NCI-H1930 (cell line): ENCODE data around the gene POLR3E.

Experiments used
- DNase-seq, 2 experiments: peaks; one replicate each; lab custom pipeline; 2025; lab: John Stamatoyannopoulos, UW

POLR3E gene

DNA sequence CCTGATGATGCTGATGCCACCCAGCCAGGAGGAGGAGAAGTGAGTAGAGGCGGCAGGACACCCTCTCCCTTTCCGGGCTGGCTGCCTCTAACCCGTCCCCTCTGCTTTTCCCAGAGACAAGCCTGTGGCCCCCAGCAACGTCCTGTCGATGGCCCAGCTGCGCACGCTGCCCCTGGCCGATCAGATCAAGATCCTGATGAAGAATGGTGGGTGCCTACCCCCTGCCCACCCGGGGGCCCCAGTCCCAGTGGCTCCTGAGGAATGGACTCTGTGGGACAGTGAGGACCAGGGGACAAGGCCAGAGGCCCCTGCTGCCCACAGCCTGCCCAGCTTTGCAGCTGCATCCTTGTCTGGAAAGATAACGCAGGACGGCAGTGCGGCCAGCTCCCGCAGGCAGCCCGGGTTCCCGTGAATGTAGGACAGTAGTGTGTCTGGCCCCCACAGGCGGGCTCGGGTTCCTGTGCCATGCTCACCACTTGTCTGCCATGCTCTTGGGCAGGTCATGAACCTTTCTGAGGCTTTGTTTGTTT lies 19.9 kb downstream of the POLR3E start:
- DNase-seq, result no peak

DNA sequence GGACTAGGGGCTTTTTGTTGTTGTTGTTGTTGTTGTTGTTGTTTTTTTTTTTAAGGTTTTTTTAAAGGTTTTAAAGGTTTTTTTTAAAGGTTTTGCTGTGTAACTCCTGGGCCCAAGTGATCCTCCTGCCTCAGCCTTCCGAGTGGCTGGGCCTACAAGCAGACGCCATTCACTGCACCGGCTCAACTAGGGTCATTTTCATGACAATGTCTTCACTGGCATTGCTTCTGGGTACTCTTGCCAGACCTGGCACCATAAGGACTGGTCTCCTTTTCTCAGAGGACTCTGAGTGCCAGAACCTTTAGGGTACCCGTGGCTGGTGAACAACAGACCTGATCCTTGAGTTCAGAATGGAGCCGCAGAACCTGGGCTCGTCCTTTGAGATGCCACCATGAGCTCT lies 20.4 kb downstream of the POLR3E start:
- no peak for DNase-seq

DNA sequence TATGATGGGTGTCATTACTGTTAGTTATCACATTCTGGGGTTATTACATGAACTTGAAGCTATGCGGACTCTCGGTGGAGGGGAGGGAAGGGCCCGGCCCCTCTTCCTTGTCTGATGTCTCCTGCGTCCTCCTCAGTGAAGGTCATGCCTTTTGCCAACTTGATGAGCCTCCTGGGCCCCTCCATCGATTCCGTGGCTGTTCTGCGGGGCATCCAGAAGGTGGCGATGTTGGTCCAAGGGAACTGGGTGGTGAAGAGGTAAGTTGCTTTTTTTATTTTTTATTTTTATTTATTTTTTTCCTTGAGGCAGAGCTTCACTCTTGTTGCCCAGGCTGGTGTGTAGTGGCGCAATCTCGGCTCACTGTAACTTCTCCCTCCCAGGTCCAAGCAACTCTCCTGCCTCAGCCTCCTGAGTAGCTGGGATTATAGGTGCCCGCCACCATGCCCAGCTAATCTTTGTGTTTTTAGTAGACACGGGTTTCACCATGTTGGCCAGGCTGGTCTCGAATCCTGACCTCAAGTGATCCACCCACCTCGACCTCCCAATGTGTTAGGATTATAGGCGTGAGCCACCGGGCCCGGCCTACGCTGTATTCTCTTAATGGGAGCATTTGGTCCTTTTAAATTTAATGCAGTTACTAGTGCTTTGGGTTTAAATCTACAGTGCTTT lies 21.6 kb downstream of the POLR3E start:
- DNase-seq, result no peak

DNA sequence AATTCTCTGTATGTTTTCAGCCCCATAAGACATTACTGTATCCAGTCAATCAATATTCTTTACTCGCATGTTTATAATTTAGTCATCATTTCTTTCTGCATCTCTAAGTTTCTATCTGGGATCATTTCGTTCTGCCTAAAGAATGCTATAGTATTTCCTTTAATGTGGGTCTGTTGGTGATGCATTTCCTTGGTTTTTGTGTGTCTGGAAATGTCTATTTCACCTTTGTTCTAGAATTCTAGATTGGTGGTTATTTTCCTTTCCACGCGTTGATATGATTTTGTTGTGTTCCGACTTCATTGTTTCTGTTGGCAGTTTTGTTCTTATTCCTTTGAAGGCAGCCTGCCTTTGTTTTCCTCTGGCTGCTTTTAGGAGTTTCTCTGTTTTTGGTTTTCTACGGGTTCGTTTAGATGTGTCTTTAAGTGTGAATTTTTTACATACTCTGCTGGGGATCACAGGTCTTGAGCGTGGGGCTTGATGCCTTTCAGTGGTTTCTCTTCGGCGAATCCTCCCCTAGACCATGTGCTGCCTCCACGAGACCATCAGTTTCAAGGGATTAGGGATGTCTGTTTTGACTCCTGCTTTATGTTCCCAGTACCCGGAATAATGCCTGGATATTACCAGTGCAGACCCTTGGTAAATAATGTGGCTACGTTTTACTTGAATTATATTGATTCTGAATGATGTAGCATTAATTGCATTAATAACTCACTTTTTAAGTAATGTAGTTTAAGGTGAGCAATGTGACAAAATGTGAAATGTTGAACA lies 23.5 kb downstream of the POLR3E start:
- DNase-seq, result no peak

DNA sequence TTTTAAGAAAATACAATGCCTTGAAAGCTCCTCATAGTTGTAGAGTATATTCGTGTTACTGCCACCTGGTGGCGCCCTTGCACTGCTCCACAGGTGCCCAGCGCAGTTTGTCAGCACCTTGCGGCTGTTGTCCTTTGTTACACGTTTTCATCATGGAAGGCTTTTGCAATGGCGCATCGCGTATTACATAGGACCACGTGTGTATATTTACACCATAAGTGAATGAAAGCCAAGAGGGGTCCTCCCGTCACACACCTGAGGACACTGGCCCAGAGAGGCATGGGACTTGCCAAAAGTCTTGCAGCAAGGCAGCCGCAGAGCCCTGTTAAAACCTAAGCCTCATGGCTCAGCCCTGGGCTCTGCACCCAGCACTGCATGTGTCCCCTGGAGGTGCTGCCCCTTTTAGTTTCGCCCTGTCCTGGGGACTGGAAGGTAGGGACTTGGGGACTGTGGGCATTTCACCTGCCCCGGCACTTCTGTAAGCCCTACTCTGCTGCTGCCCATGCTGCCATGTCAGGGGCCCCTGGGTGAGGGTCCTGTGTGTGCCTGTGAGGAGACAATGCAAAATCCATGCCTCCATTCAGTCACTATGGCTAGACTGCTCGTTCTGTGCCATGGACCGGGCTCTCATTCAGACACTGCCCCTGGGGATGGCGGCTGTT lies 24.3 kb downstream of the POLR3E start:
- DNase-seq, result peak; percentile 71 to 72

DNA sequence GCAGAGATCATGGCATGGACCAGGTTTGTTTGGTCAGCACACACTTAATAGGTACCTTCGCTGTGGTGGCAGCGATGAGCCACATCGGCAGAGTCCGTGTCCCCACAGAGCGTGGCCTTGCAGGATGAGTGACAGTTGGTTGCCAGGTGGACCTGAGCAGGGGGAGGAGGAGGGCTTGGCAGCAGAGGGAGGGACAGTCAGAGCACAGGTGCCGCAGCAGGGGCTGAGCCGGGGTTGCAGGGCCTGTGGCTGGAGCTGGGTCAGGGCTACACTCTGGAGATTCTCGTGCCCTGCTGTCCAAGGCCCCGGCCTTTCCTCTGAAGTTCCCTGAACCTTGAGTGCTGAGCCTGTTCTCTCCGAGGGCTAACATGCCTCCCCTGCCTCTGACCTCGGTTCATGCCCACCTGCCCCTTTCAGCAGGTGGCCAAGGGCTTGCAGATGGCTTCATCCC lies 24.8 kb downstream of the POLR3E start:
- DNase-seq, result no peak

DNA sequence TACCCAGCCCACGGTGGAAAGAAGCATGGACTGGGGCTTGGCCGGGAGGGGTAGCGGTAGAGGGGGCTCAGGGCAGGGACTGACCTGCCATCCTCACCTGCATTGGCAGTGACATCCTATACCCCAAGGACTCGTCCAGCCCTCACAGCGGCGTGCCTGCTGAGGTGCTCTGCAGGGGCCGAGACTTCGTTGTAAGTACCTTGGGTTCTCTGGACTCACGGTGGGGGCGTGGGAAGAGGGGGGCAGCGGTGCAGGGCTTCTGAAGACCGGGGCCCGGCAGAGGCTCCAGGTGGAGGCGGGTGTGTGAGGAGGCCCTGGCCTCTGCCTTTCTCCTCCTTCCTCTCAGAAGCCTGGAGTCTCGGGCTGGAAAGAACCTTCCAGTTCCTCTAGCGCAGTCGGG lies 25.5 kb downstream of the POLR3E start:
- DNase-seq, result no peak

DNA sequence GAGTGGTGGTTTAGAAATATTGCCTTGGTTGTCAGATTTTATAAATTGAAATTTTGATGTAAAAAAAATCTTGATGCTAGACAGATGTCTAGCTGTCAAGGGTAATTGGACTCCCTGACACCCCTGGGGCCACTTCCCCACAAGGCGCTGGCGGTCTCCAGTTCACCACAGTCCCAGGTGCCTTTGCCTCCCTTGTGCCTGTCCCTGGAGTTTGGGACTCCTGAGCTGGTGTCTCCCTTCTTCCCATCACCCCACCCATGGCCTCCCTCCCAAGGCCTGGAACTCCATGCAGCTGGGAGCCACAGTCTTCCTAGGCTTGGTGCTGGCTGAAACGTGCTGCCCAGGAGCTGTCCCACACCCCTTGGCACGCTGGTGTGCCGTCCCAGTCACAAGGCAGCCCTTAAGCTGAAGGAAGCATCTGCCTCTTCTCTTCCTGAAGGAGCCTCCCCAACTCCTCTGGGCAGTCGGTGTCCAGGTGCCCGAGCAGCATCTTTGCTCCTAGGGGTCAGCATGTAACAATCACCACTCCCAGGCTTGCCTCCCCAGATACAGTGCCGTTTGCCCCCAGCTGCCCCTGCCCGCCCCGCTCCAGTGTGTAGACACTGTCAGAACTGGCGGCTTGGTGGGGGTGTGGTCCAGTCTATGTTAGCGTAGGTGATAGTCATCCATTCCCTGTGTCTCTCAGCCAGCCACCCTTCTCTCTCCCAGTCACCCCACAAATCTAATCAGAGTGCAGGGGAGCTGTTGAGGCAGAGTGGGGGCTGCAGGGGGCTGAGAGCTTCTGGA lies 26.2 kb downstream of the POLR3E start:
- no peak for DNase-seq

DNA sequence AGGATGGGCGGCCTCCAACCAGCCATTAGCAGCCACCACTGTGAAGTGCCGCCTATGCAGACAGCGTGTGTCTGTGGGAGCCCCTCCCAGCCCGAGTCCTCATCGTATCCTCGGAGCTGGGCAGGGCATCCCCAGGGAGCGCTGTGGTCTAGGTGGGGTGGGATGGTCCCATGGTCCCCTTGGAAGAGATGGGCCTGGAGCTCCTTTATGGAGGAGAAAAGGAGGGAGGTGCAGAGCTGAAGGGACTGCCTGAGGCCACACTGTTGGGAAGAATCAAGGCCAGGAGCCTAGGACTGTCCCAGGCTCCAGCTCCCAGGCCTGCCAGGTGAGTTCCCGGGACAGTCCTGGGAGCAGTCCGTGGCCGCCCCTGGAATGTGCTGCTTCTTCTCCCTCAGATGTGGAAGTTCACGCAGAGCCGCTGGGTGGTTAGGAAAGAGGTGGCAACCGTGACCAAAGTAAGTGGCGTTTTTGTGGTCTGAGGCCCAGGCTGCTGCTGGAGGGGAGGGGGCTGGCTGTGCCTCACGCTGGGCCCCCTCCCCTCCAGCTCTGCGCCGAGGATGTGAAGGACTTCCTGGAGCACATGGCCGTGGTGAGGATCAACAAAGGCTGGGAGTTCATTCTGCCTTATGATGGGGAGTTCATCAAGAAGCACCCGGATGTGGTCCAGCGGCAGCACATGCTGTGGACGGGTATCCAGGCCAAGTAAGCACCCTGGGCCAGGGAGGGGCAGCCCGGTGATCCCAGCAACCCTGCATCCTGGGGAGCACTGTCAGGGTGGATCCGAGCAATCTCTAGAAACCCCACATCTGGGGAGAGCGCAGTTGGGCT lies 27.0 kb downstream of the POLR3E start:
- no peak for DNase-seq

DNA sequence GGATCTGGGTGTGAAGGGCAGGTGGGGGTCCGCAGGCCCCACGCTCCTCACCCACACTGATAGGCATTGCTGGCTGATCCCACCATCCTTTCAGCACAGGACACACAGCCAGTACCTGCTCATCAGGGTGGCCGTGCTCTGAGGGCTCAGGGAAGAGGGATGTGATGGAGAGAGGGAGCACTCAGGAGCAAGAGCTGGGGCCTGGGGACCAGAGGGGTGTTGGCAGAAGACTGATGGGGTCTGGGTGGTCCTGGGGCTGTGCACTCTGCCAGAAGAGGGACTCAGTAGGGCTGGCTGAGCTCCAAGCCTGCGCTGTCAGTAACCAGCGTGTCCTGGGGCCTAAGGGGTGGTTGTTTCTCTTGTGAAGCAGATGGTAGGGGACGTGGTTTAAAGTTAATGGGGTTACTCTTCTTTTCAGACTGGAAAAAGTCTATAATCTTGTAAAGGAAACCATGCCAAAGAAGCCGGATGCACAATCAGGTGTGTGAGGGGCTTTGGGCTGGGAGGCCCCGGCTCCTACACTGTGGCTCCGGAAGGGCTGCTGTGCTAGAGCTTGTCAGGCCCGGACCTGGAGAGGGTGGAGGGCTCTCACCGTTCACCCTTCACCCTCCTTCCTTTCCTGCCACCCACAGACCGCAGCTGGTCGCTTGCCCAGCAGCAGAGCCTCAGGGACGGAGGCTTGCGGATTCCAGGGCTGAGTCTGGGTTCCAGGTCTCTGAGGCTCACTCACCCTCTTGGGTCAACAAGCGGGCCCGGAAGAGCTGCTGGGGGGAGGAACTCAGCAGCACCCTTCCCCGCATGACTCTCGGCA lies 27.8 kb downstream of the POLR3E start:
- no peak for DNase-seq

DNA sequence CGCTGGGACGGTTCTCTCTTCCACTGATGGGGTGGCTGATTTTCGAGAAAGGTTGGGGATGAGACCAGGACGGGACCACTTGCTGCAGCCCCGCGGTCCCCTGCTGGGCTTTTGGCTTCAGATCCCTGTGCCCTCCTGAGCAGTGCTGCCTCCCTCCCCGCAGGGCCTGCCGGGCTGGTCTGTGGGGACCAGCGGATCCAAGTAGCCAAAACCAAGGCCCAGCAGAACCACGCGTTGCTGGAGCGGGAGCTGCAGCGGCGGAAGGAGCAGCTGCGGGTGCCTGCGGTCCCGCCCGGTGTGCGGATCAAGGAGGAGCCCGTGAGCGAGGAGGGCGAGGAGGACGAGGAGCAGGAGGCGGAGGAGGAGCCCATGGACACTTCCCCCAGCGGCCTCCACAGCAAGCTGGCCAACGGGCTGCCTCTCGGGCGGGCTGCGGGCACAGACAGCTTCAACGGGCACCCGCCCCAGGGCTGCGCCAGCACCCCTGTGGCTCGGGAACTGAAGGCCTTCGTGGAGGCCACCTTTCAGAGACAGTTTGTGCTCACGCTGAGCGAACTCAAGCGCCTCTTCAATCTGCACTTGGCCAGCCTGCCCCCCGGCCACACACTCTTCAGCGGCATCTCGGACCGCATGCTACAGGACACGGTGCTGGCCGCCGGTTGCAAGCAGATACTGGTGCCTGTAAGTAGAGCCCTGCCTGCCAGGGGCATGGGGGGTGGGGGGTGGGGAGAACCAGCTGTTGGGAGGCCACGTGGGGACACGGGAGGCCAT lies 28.6 kb downstream of the POLR3E start:
- DNase-seq, result no peak

DNA sequence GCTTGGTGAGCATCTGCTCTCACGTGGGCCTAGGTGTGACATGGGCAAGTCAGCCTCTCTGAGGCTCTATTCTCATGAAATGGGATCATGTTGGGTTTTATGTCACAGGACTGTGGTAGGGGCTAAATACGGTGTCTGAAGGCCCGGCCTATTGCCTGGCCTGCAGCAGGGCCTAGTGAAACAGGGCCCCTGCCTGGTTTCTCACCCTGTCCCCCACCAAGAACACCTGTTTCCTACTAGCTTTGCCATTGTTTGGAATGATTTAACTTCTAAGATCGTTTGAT lies 29.1 kb downstream of the POLR3E start:
- DNase-seq, result no peak

DNA sequence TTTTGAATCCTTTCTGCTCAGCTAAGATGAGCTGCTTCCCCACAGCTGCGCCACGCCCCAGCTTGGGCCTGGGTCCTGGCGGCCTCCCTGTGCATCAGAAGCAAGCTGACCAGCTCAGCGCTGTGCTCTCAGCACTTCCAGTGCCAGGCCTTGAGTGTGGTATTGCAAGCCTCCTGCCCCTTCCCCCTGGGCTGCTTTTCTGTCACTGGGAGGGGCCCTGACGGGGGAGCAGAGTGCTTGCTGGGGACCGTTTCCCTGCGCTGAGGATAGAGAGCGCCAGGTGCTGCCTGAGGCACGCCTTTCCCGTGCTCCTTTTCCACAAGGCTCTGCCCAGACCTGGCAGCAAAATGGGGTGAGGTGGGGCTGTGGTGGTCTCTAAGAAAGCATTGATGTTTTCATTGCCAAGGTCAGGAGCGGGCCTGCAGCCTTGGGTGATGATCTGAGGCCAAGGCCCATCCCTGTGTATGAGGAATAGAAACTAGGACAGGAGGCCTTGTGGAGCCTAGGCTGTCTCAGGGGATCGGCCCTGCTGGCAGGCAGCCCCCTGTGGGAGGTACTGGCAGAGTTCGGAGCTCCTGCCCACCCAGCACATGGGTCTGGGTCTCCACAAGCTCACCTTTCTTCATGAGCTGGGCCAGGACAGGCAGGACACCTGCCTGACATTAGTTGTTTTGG lies 29.7 kb downstream of the POLR3E start:
- no peak for DNase-seq

DNA sequence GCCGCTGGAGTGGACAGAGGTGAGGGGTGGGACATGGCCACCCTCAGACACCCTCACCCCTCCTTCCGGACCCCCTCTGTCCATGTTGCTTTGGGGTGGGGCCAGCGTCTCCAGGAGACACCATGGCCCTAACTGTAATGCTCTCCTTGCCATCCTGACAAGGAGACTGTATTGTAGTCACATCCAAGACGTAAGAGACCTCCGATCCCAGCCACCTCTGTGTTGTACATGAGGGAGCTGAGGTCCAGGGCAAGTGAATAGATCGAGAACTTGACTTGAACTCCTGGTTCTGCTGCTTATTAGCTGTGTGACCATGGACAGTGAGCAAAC lies 30.2 kb downstream of the POLR3E start:
- DNase-seq, result no peak

DNA sequence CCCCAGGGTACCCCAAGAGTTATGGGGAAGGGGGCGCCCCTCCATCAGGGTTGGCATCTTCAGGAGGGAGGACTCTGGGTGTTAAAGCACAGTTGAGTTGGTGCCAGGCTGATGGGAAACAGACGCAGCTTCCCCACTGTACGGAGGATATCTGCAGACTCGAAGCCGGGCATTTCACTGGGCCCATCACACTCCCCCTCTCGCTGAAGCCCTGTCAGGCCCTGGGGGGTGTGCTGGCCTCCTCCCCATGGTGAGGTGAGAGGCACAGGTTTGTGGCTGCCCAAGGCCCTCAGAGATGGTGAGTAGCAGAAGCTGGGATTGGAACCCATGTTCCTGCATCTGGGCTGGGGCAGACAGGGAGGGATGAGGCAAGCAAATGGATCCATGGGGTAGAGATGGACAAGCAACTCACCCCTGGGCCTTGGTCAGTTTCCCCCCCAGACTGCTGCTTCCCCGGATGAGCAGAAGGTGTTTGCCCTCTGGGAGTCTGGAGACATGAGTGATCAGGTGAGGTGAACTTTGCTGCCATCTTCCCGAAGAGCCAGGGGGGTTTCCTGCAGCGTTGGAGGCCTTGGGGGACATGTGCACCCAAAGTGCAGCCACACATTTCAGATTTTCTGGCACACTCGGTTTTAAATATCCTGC lies 31.0 kb downstream of the POLR3E start:
- DNase-seq, result no peak

DNA sequence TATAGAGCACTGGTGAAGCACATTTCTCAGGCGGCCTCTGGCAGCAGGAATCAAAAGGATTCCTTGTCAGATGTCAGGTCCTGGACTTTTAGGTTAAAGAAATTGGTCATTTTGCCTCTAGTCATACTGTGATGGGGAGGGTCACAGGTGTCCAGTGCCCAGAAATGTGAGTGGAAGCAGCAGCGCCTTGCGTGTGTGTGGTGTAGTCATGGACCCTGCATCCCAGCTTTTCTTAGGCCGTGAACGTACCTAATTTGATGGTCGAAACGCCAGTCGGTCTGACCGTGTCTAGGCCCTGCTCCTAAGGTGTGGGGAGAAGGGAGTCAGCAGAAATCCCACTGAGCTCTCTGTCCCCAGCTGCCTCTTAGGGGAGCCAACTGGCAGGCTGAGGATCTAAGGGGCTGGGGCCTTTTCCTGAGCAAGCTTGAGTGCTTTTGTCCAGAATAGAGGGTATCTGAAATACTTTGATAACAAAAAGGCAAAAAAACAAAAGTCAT lies 32.0 kb downstream of the POLR3E start:
- no peak for DNase-seq

DNA sequence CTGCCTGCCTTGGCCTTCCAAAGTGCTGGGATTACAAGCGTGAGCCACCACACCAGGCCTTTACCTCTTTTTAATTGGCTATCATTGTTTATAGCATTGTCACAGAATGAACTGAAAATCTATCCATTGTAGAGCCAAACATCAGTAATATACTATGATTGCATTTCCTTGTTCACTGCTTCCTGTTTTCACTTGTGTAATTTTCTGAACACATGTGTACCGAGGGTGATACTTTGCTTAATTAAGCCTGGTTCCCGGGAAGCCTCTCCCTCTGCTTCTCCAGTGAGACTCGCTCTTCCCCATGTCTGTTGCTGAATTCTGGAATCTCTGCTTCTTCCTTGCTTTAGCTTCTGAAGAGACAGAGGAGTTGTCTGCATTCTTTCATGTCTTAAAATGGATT lies 33.1 kb downstream of the POLR3E start:
- DNase-seq, result no peak

DNA sequence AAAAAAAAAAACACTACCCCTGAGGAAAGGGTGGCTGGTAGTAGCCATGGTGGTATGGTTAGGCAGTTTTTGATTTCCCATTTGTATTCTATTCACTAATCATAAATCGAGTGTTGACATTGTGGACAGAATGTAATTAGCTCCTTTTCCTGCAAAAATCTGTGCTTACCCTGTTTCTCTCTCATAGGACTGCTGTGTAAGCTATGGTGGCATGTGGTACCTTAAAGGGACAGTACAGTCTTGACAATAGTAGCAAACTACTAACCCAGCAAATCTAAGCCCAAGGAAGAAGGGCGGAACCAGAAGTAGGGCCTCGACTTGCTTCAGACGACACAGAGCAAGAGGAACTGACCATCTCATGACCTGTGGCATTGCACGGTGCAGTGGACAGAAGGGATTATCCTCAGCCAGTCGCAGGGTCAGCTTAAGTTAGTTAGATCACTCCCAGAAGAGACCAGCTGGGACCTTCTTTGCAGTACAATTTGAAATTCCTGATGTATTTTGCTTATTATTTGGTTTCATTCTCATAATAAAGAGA lies 36.3 kb downstream of the POLR3E start:
- no peak for DNase-seq
